MG63 (cell line): Measurements from ENCODE around the gene MUC5AC. TPM values are rescaled to one million over a fixed set of nuclear protein-coding genes. Genes with fewer than 3 reads are reported as not detected.
"Not testable (repeated sequence)": the region's sequence is repeated elsewhere in the genome, so short reads cannot be mapped to it uniquely, and the experiment has no call there.

Source experiments
- DNase-seq: peaks from one replicate; pipeline ENCODE4 v3.0.0-alpha.2; 2020
- H3K27me3 ChIP-seq: fragments of 250-450 bp; sonication (Bioruptor Pico); 2 replicates; pipeline ENCODE4 v1.5.1; 2020; ENCODE audit warnings: mild to moderate bottlenecking, moderate library complexity
- H3K36me3 ChIP-seq: fragments of 250-450 bp; sonication (Bioruptor Pico); 2 replicates; pipeline ENCODE4 v1.5.1; 2020; ENCODE audit warnings: mild to moderate bottlenecking, moderate library complexity
- H3K4me3 ChIP-seq: fragments of 250-450 bp; sonication (Bioruptor Pico); 2 replicates; pipeline ENCODE4 v1.5.1; 2020; ENCODE audit warnings: mild to moderate bottlenecking, moderate library complexity
- H3K9me3 ChIP-seq: fragments of 250-450 bp; sonication (Bioruptor Pico); 2 replicates; pipeline ENCODE4 v1.5.1; 2020; ENCODE audit warnings: mild to moderate bottlenecking, moderate library complexity
- total RNA-seq: library from RNA; depleted of rRNA; stranded (reverse); fragments of >200 nt; shearing (Covaris generic); gene quantifications from 2 replicates; pipeline ENCODE4 v1.2.3, GENCODE V29; 2014; ENCODE audit warnings: low replicate concordance

Gene MUC5AC
- total RNA-seq, 1 experiment from 2014 or later: not detected

DNA sequence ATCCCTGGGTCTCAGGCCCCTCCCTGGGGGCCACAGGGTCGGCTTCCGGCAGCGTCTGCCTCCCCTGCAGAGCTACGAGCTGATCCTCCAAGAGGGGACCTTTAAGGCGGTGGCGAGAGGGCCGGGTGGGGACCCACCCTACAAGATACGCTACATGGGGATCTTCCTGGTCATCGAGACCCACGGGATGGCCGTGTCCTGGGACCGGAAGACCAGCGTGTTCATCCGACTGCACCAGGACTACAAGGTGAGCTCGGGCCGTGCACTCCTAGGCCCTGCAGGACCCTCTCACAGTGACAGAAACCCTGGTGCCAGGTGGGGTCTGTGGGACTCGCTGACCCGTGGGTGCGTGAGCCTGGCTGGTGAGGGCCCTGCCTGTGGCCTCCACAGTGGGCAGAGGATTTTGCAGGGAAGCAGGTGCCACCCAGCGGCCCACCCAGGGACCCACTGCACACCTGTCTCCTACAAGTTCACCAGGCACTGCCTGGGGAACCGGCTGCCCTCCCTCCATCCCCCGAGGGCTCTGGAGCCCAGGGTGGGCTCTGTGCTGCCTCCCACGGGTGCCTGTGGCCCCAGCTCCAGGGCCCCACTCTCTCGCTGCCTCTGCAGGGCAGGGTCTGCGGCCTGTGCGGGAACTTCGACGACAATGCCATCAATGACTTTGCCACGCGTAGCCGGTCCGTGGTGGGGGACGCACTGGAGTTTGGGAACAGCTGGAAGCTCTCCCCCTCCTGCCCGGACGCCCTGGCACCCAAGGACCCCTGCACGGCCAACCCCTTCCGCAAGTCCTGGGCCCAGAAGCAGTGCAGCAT is 78.8 kb downstream of the MUC5AC start:
- no peaks in the 10 kb centered on the region for H3K36me3 ChIP-seq
- H3K9me3 ChIP-seq: no peaks in the 10 kb centered on the region
- no peak for DNase-seq
- H3K27me3 ChIP-seq: peaks cover 20% of the 10 kb centered on the region
- H3K4me3 ChIP-seq: no peak overlapping the region

DNA sequence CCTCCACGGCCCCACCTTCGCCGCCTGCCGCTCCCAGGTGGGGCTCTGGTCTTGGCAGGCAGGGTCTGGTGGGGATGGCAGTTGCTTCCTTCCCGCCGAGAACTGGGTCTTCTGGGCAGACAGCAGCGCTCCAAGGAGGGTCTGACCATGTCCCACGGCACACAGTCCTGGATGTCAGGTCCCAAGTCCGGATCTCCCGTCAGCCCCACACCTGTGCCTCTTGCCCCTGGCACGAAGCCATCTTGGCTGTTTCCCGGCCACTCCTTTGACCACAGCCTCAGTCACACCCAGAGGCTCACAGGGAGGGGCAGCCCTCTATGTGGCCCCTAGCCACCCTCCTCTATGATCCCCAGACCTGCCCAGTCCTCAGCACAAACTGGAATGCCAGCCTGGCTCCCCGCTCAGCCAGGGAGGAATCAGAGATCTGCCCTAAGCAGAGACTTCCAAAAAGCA is 79.4 kb downstream of the MUC5AC start:
- no peaks in the 10 kb centered on the region for H3K9me3 ChIP-seq
- H3K27me3 ChIP-seq: peaks cover 13% of the 10 kb centered on the region
- H3K4me3 ChIP-seq: no peak overlapping the region
- no peaks in the 10 kb centered on the region for H3K36me3 ChIP-seq
- no peak for DNase-seq

- H3K9me3 ChIP-seq: no peaks in the 10 kb centered on the region
- no peak for DNase-seq
- H3K36me3 ChIP-seq: no peaks in the 10 kb centered on the region
- H3K27me3 ChIP-seq: peaks cover 6% of the 10 kb centered on the region
- H3K4me3 ChIP-seq: no peak overlapping the region
Measured at GRCh38 chr11:1237851-1238250, 80.1 kb downstream of the MUC5AC start.

DNA sequence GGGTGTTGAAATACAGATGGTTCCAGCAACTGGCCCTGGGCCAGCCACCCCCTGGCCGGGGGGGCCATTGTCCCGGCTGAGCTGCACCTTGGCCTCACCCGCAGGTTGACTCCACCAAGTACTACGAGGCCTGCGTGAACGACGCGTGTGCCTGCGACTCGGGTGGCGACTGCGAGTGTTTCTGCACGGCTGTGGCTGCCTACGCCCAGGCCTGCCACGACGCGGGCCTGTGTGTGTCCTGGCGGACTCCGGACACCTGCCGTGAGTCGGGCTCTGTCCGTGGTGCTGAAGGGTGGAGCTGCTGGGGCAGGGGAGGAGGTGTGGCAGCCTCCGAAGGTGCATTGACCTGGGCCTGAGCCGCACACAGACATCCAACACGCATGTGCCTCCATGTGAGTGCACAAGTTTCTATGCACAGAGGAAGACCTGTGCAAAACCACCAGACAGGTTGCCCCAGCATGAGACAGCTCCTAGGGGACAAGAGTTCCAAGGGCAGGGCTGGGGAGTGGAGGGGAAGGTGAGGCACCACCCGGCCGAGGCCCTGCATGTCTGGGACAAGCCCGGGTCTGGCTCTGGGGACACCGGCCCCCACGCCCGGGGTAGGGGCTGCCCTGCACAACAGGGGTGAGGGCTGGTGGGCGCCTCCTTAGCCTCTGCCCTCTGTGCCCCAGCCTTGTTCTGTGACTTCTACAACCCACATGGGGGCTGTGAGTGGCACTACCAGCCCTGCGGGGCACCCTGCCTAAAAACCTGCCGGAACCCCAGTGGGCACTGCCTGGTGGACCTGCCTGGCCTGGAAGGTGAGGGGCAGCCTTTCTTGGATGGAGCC is 81.2 kb downstream of the MUC5AC start:
- Histone ChIP-seq H3K27me3 (no peaks in the 10 kb centered on the region; the same call in 1 of the 2 replicates), H3K9me3 (no peaks in the 10 kb centered on the region), H3K4me3 (no peak overlapping the region), H3K36me3 (no peaks in the 10 kb centered on the region)
- no peak for DNase-seq

GRCh38 chr11:1239596-1240205 is 81.9 kb downstream of the MUC5AC start:
- Histone ChIP-seq H3K9me3 (no peaks in the 10 kb centered on the region), H3K27me3 (no peaks in the 10 kb centered on the region; the same call in 1 of the 2 replicates), H3K4me3 (no peak overlapping the region), H3K36me3 (no peaks in the 10 kb centered on the region)
- no peak for DNase-seq

- no peak for DNase-seq
- Histone ChIP-seq H3K4me3 (no peak overlapping the region), H3K36me3 (no peaks in the 10 kb centered on the region), H3K27me3 (no peaks in the 10 kb centered on the region), H3K9me3 (no peaks in the 10 kb centered on the region)
Measured at GRCh38 chr11:1240771-1241170, 83.0 kb downstream of the MUC5AC start.

DNA sequence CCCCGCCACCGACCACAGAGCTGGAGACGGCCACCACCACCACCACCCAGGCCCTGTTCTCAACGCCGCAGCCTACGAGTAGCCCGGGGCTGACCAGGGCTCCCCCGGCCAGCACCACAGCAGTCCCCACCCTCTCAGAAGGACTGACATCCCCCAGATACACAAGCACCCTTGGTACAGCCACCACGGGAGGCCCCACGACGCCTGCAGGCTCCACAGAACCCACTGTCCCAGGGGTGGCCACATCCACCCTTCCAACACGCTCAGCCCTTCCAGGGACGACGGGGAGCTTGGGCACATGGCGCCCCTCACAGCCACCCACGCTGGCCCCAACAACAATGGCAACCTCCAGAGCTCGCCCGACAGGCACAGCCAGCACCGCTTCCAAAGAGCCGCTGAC is 84.0 kb downstream of the MUC5AC start:
- Histone ChIP-seq H3K9me3 (no peaks in the 10 kb centered on the region), H3K27me3 (no peaks in the 10 kb centered on the region), H3K36me3 (no peaks in the 10 kb centered on the region), H3K4me3 (no peak overlapping the region)
- DNase-seq: no peak

GRCh38 chr11:1242289-1242688 is 84.5 kb downstream of the MUC5AC start:
- no peaks in the 10 kb centered on the region for H3K36me3 ChIP-seq
- no peak overlapping the region for H3K4me3 ChIP-seq
- no peak for DNase-seq
- no peaks in the 10 kb centered on the region for H3K27me3 ChIP-seq
- H3K9me3 ChIP-seq: no peaks in the 10 kb centered on the region

DNA sequence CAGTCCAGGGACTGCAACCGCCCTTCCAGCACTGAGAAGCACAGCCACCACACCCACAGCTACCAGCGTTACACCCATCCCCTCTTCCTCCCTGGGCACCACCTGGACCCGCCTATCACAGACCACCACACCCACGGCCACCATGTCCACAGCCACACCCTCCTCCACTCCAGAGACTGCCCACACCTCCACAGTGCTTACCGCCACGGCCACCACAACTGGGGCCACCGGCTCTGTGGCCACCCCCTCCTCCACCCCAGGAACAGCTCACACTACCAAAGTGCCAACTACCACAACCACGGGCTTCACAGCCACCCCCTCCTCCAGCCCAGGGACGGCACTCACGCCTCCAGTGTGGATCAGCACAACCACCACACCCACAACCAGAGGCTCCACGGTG is 85.0 kb downstream of the MUC5AC start:
- H3K27me3 ChIP-seq, DNase-seq, H3K4me3 ChIP-seq, H3K36me3 ChIP-seq, H3K9me3 ChIP-seq: not testable (repeated sequence)

GRCh38 chr11:1243521-1243920 is 85.8 kb downstream of the MUC5AC start:
- H3K4me3 ChIP-seq, H3K27me3 ChIP-seq, DNase-seq, H3K36me3 ChIP-seq, H3K9me3 ChIP-seq: not testable (repeated sequence)

DNA sequence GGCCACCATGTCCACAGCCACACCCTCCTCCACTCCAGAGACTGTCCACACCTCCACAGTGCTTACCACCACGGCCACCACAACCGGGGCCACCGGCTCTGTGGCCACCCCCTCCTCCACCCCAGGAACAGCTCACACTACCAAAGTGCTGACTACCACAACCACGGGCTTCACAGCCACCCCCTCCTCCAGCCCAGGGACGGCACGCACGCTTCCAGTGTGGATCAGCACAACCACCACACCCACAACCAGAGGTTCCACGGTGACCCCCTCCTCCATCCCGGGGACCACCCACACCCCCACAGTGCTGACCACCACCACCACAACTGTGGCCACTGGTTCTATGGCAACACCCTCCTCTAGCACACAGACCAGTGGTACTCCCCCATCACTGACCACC is 86.8 kb downstream of the MUC5AC start:
- not testable (repeated sequence) for H3K27me3 ChIP-seq, H3K36me3 ChIP-seq, H3K4me3 ChIP-seq, DNase-seq, H3K9me3 ChIP-seq

GRCh38 chr11:1245717-1246116 is 88.0 kb downstream of the MUC5AC start:
- not testable (repeated sequence) for H3K9me3 ChIP-seq, H3K27me3 ChIP-seq, DNase-seq, H3K4me3 ChIP-seq, H3K36me3 ChIP-seq

DNA sequence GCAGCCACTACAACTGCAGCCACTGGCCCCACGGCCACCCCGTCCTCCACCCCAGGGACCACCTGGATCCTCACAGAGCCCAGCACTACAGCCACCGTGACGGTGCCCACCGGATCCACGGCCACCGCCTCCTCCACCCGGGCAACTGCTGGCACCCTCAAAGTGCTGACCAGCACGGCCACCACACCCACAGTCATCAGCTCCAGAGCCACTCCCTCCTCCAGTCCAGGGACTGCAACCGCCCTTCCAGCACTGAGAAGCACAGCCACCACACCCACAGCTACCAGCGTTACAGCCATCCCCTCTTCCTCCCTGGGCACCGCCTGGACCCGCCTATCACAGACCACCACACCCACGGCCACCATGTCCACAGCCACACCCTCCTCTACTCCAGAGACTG is 88.5 kb downstream of the MUC5AC start:
- H3K36me3 ChIP-seq, H3K27me3 ChIP-seq, H3K9me3 ChIP-seq, DNase-seq, H3K4me3 ChIP-seq: not testable (repeated sequence)

DNA sequence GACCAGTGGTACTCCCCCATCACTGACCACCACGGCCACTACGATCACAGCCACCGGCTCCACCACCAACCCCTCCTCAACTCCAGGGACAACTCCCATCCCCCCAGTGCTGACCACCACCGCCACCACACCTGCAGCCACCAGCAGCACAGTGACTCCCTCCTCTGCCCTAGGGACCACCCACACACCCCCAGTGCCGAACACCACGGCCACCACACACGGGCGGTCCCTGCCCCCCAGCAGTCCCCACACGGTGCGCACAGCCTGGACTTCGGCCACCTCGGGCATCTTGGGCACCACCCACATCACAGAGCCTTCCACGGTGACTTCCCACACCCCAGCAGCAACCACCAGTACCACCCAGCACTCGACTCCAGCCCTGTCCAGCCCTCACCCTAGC is 89.3 kb downstream of the MUC5AC start:
- H3K27me3 ChIP-seq: not testable (repeated sequence)

DNA sequence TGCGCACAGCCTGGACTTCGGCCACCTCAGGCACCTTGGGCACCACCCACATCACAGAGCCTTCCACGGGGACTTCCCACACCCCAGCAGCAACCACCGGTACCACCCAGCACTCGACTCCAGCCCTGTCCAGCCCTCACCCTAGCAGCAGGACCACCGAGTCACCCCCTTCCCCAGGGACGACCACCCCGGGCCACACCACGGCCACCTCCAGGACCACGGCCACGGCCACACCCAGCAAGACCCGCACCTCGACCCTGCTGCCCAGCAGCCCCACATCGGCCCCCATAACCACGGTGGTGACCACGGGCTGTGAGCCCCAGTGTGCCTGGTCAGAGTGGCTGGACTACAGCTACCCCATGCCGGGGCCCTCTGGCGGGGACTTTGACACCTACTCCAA is 91.2 kb downstream of the MUC5AC start:
- H3K27me3 ChIP-seq, H3K4me3 ChIP-seq, H3K9me3 ChIP-seq, H3K36me3 ChIP-seq, DNase-seq: not testable (repeated sequence)

More for the DNA sequence above, 89.3 kb downstream of the MUC5AC start:
- not testable (repeated sequence) for H3K9me3 ChIP-seq, H3K4me3 ChIP-seq, H3K36me3 ChIP-seq, DNase-seq

DNA sequence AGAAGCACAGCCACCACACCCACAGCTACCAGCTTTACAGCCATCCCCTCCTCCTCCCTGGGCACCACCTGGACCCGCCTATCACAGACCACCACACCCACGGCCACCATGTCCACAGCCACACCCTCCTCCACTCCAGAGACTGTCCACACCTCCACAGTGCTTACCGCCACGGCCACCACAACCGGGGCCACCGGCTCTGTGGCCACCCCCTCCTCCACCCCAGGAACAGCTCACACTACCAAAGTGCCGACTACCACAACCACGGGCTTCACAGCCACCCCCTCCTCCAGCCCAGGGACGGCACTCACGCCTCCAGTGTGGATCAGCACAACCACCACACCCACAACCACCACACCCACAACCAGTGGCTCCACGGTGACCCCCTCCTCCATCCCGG is 92.7 kb downstream of the MUC5AC start:
- not testable (repeated sequence) for H3K27me3 ChIP-seq, H3K4me3 ChIP-seq, H3K9me3 ChIP-seq, DNase-seq, H3K36me3 ChIP-seq
